Neural crest cell (in vitro differentiated cells): Measurements from ENCODE around the gene NECTIN1. TPM values are rescaled to one million over a fixed set of nuclear protein-coding genes. Genes with fewer than 3 reads are reported as not detected.

ENCODE experiments used
- DNase-seq: peaks from one replicate; pipeline ENCODE4 v3.0.0; 2021; ENCODE audit warnings: low read depth, mixed read lengths, low spot score
- H3K27ac Mint-ChIP-seq: one replicate; pipeline ENCODE4 v1.8.0; 2021; ENCODE audit warnings: mild to moderate bottlenecking, mixed read lengths; ENCODE audit not compliant: unreplicated experiment
- H3K27me3 Mint-ChIP-seq: 2 replicates; pipeline ENCODE4 v1.8.0; 2021; ENCODE audit warnings: low read depth, mild to moderate bottlenecking, mixed read lengths
- H3K36me3 Mint-ChIP-seq: 2 replicates; pipeline ENCODE4 v1.8.0; 2021; ENCODE audit warnings: low read depth, mild to moderate bottlenecking, mixed read lengths
- H3K4me1 Mint-ChIP-seq: 2 replicates; pipeline ENCODE4 v1.8.0; 2021; ENCODE audit warnings: mixed read lengths
- H3K4me3 Mint-ChIP-seq: one replicate; pipeline ENCODE4 v1.8.0; 2021; ENCODE audit warnings: mild to moderate bottlenecking, mixed read lengths
- H3K9me3 Mint-ChIP-seq: 2 replicates; pipeline ENCODE4 v1.8.0; 2021; ENCODE audit warnings: mixed read lengths
- CTCF ChIP-seq: fragments of 200-600 bp; sonication (generic); conservative IDR thresholded peaks from 2 replicates; pipeline ENCODE4 v1.5.0; 2021; ENCODE audit warnings: antibody characterized with exemption, mild to moderate bottlenecking
- total RNA-seq: library from RNA; stranded (reverse); gene quantifications from 2 replicates; pipeline ENCODE4 v1.2.1, GENCODE V29; 2021

Gene NECTIN1
- total RNA-seq, 1 donor from 2014 or later = 49.2 TPM

- Mint-ChIP-seq H3K4me3 (no peak overlapping the region), H3K27ac (no peak overlapping the region), H3K4me1 (peaks cover 21% of the 10 kb centered on the region), H3K27me3 (no peaks in the 10 kb centered on the region), H3K9me3 (no peaks in the 10 kb centered on the region), H3K36me3 (peaks cover 22% of the 10 kb centered on the region)
- TF ChIP-seq CTCF = no peak
- DNase-seq = no peak
Observed at GRCh38 chr11:119673759-119674336, 55.2 kb downstream of the NECTIN1 start.

- Mint-ChIP-seq H3K4me3 (no peak overlapping the region), H3K27me3 (no peaks in the 10 kb centered on the region), H3K4me1 (peaks cover 21% of the 10 kb centered on the region), H3K27ac (peak overlapping the region; percentile 87), H3K9me3 (no peaks in the 10 kb centered on the region), H3K36me3 (peaks cover 16% of the 10 kb centered on the region)
- TF ChIP-seq CTCF = no peak
- DNase-seq = no peak
Observed at GRCh38 chr11:119673052-119673758, 55.8 kb downstream of the NECTIN1 start.

- no peak for TF ChIP-seq CTCF
- Mint-ChIP-seq H3K27me3 (no peaks in the 10 kb centered on the region), H3K9me3 (no peaks in the 10 kb centered on the region), H3K36me3 (peaks cover 12% of the 10 kb centered on the region), H3K4me3 (no peak overlapping the region), H3K4me1 (peaks cover 21% of the 10 kb centered on the region), H3K27ac (peak overlapping the region; percentile 87)
- DNase-seq = no peak
Observed at GRCh38 chr11:119672597-119672996, 56.4 kb downstream of the NECTIN1 start.

- TF ChIP-seq CTCF = no peak
- peaks cover 23% of the 10 kb centered on the region for H3K4me1 Mint-ChIP-seq
- no peaks in the 10 kb centered on the region for H3K9me3 Mint-ChIP-seq
- no peak for DNase-seq
- peaks cover 6% of the 10 kb centered on the region for H3K36me3 Mint-ChIP-seq
- no peaks in the 10 kb centered on the region for H3K27me3 Mint-ChIP-seq
- peak overlapping the region; percentile 41 for H3K4me3 Mint-ChIP-seq
- peak overlapping the region; percentile 81 for H3K27ac Mint-ChIP-seq
Observed at GRCh38 chr11:119671561-119672015, 57.4 kb downstream of the NECTIN1 start.

- peak overlapping the region; percentile 81 for H3K27ac Mint-ChIP-seq
- no peaks in the 10 kb centered on the region for H3K27me3 Mint-ChIP-seq
- DNase-seq = no peak
- no peak overlapping the region for H3K4me3 Mint-ChIP-seq
- no peaks in the 10 kb centered on the region for H3K9me3 Mint-ChIP-seq
- H3K36me3 Mint-ChIP-seq = peaks cover 2% of the 10 kb centered on the region
- TF ChIP-seq CTCF = no peak
- H3K4me1 Mint-ChIP-seq = peaks cover 24% of the 10 kb centered on the region
Observed at GRCh38 chr11:119671051-119671450, 57.9 kb downstream of the NECTIN1 start.
